ENCODE data around the gene SCRG1.
A peak's percentile ranks its signal among the peaks of the same experiment; 100 is the strongest.

The SCRG1 gene

DNA sequence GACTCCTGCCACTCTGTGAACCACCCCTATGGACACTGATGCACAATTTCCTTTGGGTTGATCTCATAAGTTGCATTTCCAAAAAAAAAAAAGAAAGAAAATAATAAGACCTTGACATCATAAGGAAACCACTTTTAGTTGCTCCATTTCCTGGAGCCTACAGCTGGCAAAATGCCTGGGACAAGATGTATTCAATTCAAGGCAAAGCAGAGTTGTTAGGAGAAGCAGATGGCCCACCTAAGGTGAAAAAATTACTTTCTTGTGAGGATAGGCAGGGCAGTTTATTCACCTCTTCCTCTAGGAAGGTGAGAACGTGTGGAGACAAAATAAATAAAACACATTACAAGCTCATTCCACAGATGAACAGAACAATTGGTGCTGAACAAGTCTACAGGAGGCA, 14.1 kb upstream of the SCRG1 start:
- peaks cover 0 to 4% (median 0%) of the 10 kb centered on the region in 4 donors for H3K4me1 ChIP-seq
- no peaks in the 10 kb centered on the region for H3K36me3 ChIP-seq
- H3K27ac ChIP-seq: no peak overlapping the region
- H3K4me3 ChIP-seq: no peak overlapping the region
- TF ChIP-seq, protein P1, sequence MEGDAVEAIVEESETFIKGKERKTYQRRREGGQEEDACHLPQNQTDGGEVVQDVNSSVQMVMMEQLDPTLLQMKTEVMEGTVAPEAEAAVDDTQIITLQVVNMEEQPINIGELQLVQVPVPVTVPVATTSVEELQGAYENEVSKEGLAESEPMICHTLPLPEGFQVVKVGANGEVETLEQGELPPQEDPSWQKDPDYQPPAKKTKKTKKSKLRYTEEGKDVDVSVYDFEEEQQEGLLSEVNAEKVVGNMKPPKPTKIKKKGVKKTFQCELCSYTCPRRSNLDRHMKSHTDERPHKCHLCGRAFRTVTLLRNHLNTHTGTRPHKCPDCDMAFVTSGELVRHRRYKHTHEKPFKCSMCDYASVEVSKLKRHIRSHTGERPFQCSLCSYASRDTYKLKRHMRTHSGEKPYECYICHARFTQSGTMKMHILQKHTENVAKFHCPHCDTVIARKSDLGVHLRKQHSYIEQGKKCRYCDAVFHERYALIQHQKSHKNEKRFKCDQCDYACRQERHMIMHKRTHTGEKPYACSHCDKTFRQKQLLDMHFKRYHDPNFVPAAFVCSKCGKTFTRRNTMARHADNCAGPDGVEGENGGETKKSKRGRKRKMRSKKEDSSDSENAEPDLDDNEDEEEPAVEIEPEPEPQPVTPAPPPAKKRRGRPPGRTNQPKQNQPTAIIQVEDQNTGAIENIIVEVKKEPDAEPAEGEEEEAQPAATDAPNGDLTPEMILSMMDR (IDR thresholded peaks at IDR 0.05): no peak
- DNase-seq: peak in 1 of 2 donors; percentile 52
- H3K27me3 ChIP-seq: no peaks in the 10 kb centered on the region
- intact Hi-C loops (cut with DNase I; ENCODE audit: low total_unique reads): loop anchor here (10.0 kb wide), 1 partner anchor 398 kb away; no protein-coding TSS in a partner anchor
- no peaks in the 10 kb centered on the region for H3K9me3 ChIP-seq

DNA sequence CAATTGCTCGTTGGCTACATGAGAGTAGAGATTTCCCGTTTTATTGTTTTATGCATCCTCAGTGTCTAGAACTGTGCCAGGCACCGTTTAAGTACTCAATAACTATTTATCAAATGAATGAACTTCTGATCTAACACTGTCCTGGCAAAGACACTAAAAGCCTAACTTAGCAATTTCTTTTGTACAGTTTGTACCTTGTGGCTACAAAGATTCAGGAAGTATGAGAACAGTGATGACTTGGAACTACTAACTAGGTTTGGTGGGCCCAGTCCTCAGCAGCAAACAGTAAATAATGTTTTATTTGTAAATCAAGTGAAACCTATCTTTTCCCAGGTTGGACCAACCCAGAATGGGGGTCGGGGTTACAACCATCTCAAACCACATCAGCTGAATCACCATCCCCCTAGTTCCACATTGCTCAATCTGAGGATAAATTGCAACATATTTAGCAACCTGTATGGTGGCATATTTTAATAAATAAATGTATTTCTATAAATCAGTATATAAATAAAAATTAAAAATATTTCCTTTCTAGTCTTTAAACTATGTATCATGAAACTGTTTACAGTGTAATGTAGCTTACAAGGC, 12.3 kb upstream of the SCRG1 start:
- H3K4me3 ChIP-seq: no peak overlapping the region
- H3K36me3 ChIP-seq: no peaks in the 10 kb centered on the region
- no peak overlapping the region for H3K27ac ChIP-seq
- no peak for DNase-seq
- no peaks in the 10 kb centered on the region for H3K4me1 ChIP-seq
- TF ChIP-seq, protein P1 (IDR thresholded peaks at IDR 0.05): no peak
- intact Hi-C loops (cut with DNase I; ENCODE audit: low total_unique reads): loop anchor here (10.0 kb wide), 1 partner anchor 396 kb away; no protein-coding TSS in a partner anchor
- no peaks in the 10 kb centered on the region for H3K27me3 ChIP-seq
- H3K9me3 ChIP-seq: no peaks in the 10 kb centered on the region

DNA sequence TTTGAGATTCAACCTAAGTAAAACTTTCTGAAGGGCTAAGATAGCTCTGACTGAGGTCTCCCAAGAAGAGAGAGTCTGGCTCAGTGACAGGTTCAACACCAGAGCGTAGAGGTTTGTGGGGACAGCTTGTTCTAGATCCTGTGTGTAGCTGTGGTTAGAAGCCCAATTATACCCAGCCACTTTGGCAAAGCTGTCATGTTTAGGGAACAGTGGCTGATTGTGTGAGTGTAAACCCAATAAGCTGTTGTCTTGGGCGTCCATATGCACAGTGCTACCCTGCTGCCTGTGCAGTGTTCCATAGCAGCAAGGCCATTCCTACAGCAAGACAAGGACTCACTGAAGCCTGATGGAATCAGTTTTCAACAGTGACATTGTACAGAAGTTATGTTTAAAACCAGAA, 11.2 kb upstream of the SCRG1 start:
- no peaks in the 10 kb centered on the region for H3K27me3 ChIP-seq
- intact Hi-C loops (cut with DNase I; ENCODE audit: low total_unique reads): loop anchor here (10.0 kb wide), 1 partner anchor 395 kb away; no protein-coding TSS in a partner anchor
- DNase-seq: no peak
- no peaks in the 10 kb centered on the region for H3K4me1 ChIP-seq
- H3K4me3 ChIP-seq: no peak overlapping the region
- TF ChIP-seq, protein P1 (IDR thresholded peaks at IDR 0.05): no peak
- H3K9me3 ChIP-seq: no peaks in the 10 kb centered on the region
- H3K27ac ChIP-seq: no peak overlapping the region
- H3K36me3 ChIP-seq: no peaks in the 10 kb centered on the region

DNA sequence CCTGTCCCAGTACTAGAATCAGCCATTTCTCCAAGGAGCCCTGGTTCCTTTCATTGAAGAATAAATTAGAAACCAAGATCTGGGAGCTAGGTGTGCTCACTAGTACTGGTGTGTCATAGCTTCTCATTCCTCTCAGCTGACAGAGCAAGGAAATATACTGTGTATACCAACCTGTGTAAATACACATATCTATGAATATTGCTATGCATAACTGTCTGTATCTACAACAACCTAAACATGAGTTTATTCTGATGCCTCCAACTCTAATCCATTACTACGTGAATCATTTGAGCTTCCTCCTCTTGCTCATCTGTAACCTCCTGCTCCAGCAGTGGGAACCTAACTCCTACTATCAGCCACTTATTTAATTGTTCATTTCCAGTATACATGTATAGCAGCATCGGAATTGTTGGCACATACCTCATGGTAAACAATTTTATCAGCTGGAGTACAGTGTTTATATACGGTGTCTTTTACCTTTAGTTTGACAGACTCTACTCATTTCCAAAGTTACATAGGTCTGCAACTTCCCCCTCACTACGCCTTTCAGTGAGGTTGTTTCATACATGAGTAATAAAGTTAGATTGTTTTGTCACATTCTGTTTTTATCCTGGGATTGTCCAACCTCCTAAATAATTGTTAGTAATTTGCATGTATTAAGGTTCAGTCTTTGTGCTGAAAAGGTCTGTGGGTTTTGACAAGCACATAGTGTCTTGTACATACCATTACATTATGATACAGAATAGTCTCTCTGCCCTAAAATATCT, 7.1 kb upstream of the SCRG1 start:
- H3K36me3 ChIP-seq: no peaks in the 10 kb centered on the region
- no peak overlapping the region for H3K27ac ChIP-seq
- H3K4me1 ChIP-seq: peaks cover 0 to 19% (median 7%) of the 10 kb centered on the region in 4 donors
- intact Hi-C loops (cut with DNase I; ENCODE audit: low total_unique reads): no loop called here
- TF ChIP-seq, protein P1 (IDR thresholded peaks at IDR 0.05): no peak
- no peak for DNase-seq
- no peaks in the 10 kb centered on the region for H3K27me3 ChIP-seq
- H3K9me3 ChIP-seq: no peaks in the 10 kb centered on the region
- H3K4me3 ChIP-seq: no peak overlapping the region

DNA sequence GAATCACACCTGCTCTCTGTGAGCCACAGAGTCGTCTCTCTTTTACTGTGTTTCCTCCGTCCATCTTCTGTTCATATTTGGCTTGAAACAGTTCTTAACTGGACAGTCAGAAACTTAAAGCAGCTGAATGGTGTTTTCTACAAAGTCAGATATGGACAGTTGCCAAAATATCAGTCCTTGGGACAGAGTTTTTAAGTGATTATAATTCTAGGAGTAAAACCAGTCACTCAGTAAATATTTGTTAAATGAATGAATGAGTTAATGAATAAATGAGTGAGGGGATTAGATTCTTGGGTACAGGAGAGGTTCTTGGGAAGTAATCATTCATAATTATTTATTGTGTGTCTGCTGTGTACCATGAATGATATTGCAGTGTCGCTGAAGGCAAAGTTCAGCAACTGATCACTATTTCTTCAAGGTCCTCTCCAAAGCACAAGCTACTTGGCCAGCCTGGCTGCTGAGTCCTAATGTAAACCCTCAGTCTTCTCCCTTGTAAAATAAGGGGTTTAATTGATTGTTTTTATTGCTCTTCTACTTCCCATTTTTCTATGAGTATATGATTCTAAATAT, 5.5 kb upstream of the SCRG1 start:
- intact Hi-C loops (cut with DNase I; ENCODE audit: low total_unique reads): no loop called here
- peaks cover 0 to 25% (median 9%) of the 10 kb centered on the region in 4 donors for H3K4me1 ChIP-seq
- TF ChIP-seq, protein P1 (IDR thresholded peaks at IDR 0.05): no peak
- no peaks in the 10 kb centered on the region for H3K27me3 ChIP-seq
- no peaks in the 10 kb centered on the region for H3K9me3 ChIP-seq
- H3K4me3 ChIP-seq: no peak overlapping the region
- peak overlapping the region in 1 of 2 donors; percentile 59 for H3K27ac ChIP-seq
- DNase-seq: no peak
- no peaks in the 10 kb centered on the region for H3K36me3 ChIP-seq
